Hepatocyte (in vitro differentiated cells): ENCODE data around the gene GINS1.

Experiments used
- EZH2 ChIP-seq: fragments of 200-600 bp; sonication (generic); IDR thresholded peaks from 2 replicates; pipeline ENCODE4 v1.6.1; 2016; ENCODE audit warnings: antibody characterized with exemption, mild to moderate bottlenecking, borderline replicate concordance
- EZH2phosphoT487 ChIP-seq: fragments of 200-600 bp; sonication (generic); IDR thresholded peaks from one replicate; pipeline ENCODE4 v1.6.1; 2018; ENCODE audit warnings: antibody characterized with exemption, mild to moderate bottlenecking, low read depth, moderate library complexity; ENCODE audit not compliant: unreplicated experiment, severe bottlenecking
- TF ChIP-seq, protein P1 (sequence below): fragments of 200-600 bp; sonication (generic); IDR thresholded peaks from 2 replicates; pipeline ENCODE4 v1.5.1; 2016; ENCODE audit warnings: antibody characterized with exemption, mild to moderate bottlenecking; ENCODE audit not compliant: poor library complexity

DNA sequence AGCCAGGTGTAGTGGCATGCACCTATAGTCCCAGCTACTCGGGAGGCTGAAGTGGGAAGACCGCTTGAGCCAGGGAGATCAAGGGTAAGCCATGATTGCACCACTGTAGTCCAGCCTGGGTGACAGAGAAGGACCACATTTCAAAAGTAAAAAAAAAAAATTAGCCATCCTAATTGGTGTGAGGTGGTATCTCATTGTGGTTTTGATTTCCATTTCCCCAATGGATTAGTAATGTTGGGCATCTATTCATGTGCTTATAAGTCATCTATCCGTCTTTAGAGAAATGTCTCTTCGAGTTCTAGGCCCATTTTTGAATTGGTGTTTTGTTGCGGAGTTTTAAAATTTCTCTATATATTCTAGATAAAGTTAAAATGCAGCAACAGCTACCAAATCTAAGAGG, 38.5 kb upstream of the GINS1 start:
- TF ChIP-seq EZH2 = no peak
- TF ChIP-seq, protein P1, sequence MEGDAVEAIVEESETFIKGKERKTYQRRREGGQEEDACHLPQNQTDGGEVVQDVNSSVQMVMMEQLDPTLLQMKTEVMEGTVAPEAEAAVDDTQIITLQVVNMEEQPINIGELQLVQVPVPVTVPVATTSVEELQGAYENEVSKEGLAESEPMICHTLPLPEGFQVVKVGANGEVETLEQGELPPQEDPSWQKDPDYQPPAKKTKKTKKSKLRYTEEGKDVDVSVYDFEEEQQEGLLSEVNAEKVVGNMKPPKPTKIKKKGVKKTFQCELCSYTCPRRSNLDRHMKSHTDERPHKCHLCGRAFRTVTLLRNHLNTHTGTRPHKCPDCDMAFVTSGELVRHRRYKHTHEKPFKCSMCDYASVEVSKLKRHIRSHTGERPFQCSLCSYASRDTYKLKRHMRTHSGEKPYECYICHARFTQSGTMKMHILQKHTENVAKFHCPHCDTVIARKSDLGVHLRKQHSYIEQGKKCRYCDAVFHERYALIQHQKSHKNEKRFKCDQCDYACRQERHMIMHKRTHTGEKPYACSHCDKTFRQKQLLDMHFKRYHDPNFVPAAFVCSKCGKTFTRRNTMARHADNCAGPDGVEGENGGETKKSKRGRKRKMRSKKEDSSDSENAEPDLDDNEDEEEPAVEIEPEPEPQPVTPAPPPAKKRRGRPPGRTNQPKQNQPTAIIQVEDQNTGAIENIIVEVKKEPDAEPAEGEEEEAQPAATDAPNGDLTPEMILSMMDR = no peak
- TF ChIP-seq EZH2phosphoT487 = no peak
